GM19035 (cell line): ENCODE results near the gene LPP.
A peak's percentile ranks its signal among the peaks of the same experiment; 100 is the strongest.

Experiments used
- ATAC-seq: cut with Tn5 transposase; IDR thresholded peaks from one replicate; pipeline ENCODE4 v1.9.1; 2021; ENCODE audit not compliant: unreplicated experiment

LPP gene

GRCh38 chr3:188391592-188391991, 237.6 kb downstream of the LPP start:
- no peak for ATAC-seq

- no peak for ATAC-seq
Measured at GRCh38 chr3:188392076-188392475, 238.1 kb downstream of the LPP start.

- no peak for ATAC-seq
Measured at GRCh38 chr3:188394623-188395022, 240.7 kb downstream of the LPP start.

- no peak for ATAC-seq
Measured at GRCh38 chr3:188396251-188396650, 242.3 kb downstream of the LPP start.

- no peak for ATAC-seq
Measured at GRCh38 chr3:188396900-188397299, 242.9 kb downstream of the LPP start.

- no peak for ATAC-seq
Measured at GRCh38 chr3:188397766-188398705, 244.1 kb downstream of the LPP start.

GRCh38 chr3:188400494-188401243, 246.7 kb downstream of the LPP start:
- peak; percentile 93 for ATAC-seq

GRCh38 chr3:188401244-188401993, 247.5 kb downstream of the LPP start:
- no peak for ATAC-seq

GRCh38 chr3:188402229-188402628, 248.3 kb downstream of the LPP start:
- ATAC-seq, result no peak

GRCh38 chr3:188403404-188403803, 249.4 kb downstream of the LPP start:
- no peak for ATAC-seq

- no peak for ATAC-seq
Measured at GRCh38 chr3:188404124-188404523, 250.2 kb downstream of the LPP start.

- ATAC-seq, result no peak
Measured at GRCh38 chr3:188404701-188405100, 250.7 kb downstream of the LPP start.

GRCh38 chr3:188407158-188407880, 253.4 kb downstream of the LPP start:
- no peak for ATAC-seq

- no peak for ATAC-seq
Measured at GRCh38 chr3:188408831-188409230, 254.9 kb downstream of the LPP start.

GRCh38 chr3:188411750-188412149, 257.8 kb downstream of the LPP start:
- ATAC-seq, result no peak

GRCh38 chr3:188415196-188415595, 261.2 kb downstream of the LPP start:
- no peak for ATAC-seq

GRCh38 chr3:188416041-188416440, 262.1 kb downstream of the LPP start:
- no peak for ATAC-seq

- no peak for ATAC-seq
Measured at GRCh38 chr3:188417271-188417696, 263.3 kb downstream of the LPP start.

GRCh38 chr3:188417766-188418165, 263.8 kb downstream of the LPP start:
- ATAC-seq, result no peak

- ATAC-seq, result peak; percentile 34
Measured at GRCh38 chr3:188421151-188421821, 267.3 kb downstream of the LPP start.
